CD4-positive, alpha-beta T cell treated with Interleukin-4 for 1 hour (primary cell): ENCODE measurements around the gene WDR1.
"Not testable (repeated sequence)": the region's sequence is repeated elsewhere in the genome, so short reads cannot be mapped to it uniquely, and the experiment has no call there.

Experiments used
- DNase-seq, 2 donors: peaks; one replicate each; pipeline ENCODE4 v3.0.0-alpha.2; 2020 to 2022

WDR1 gene

GRCh38 chr4:10130178-10130888 is 13.7 kb upstream of the WDR1 start:
- DNase-seq = no peak

GRCh38 chr4:10129196-10130177 is 12.9 kb upstream of the WDR1 start:
- DNase-seq = no peak

GRCh38 chr4:10128761-10129160 is 12.2 kb upstream of the WDR1 start:
- DNase-seq = no peak

- DNase-seq = not testable (repeated sequence)
Observed at GRCh38 chr4:10127531-10127930, 10.9 kb upstream of the WDR1 start.

- no peak for DNase-seq
Observed at GRCh38 chr4:10124167-10124930, 7.8 kb upstream of the WDR1 start.

- DNase-seq = no peak
Observed at GRCh38 chr4:10123227-10124101, 6.9 kb upstream of the WDR1 start.

GRCh38 chr4:10122236-10122932 is 5.8 kb upstream of the WDR1 start:
- no peak for DNase-seq

GRCh38 chr4:10121568-10122208 is 5.1 kb upstream of the WDR1 start:
- DNase-seq = no peak

GRCh38 chr4:10120943-10121567 is 4.5 kb upstream of the WDR1 start:
- no peak for DNase-seq

GRCh38 chr4:10119773-10120172 is 3.2 kb upstream of the WDR1 start:
- no peak for DNase-seq

GRCh38 chr4:10119278-10119677 is 2.7 kb upstream of the WDR1 start:
- no peak for DNase-seq

GRCh38 chr4:10118048-10119004 is 1.7 kb upstream of the WDR1 start:
- DNase-seq = peak in 1 of 2 donors; percentile 26

- peak; percentile 63 to 75 for DNase-seq
Observed at GRCh38 chr4:10117359-10118047, 904 bp upstream of the WDR1 start.

GRCh38 chr4:10115797-10116568 is 616 bp downstream of the WDR1 start:
- DNase-seq = peak; percentile 69 to 77

GRCh38 chr4:10115271-10115796 is 1.3 kb downstream of the WDR1 start:
- no peak for DNase-seq

GRCh38 chr4:10114607-10115006 is 2.0 kb downstream of the WDR1 start:
- DNase-seq = no peak

- no peak for DNase-seq
Observed at GRCh38 chr4:10114147-10114546, 2.5 kb downstream of the WDR1 start.
